ENCODE measurements around the gene HSF2. TPM values are rescaled to one million over a fixed set of nuclear protein-coding genes. Genes with fewer than 3 reads are reported as not detected.
A peak's percentile ranks its signal among the peaks of the same experiment; 100 is the strongest.

HSF2 gene
- total and polyA plus RNA-seq, 2 of the 13 experiments (the other 11 are each of a cell fraction or from before 2014, with no cell fraction given) = 24.8 to 26.4 TPM

DNA sequence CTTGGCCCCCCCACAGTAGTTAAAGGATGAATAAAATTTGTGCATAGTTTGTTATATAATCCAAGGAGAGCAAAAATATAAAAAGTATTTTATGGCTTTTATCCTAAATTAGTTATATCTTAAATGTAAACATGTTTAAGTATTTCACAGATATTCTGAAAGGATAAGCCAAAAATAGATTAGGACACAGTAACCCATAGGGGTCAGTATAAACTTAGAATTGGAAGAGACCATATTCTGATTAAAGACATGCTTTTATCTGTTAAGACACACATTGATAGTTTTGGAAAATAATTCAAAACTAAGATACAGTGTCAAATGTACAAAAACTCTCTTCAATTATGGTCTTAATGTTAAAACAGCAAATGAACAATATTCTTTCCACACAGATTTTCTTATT, 76.7 kb downstream of the HSF2 start:
- Histone ChIP-seq H3K27me3 (ENCODE audit: control insufficient read depth in 1 of 2, insufficient read depth in 2 of 2, low read length in 2 of 2) (no peaks in the 10 kb centered on the region; a peak in 1 of 5 replicates), H3K4me2 (ENCODE audit: low read depth, low read length) (no peak overlapping the region), H2AFZ (ENCODE audit: low read length) (no peak overlapping the region), H3K27ac (ENCODE audit: extremely low read length, insufficient read depth, low read length) (no peak overlapping the region), H3K4me3 (replicated peaks in 1 of 3; ENCODE audit: insufficient read depth in 1 of 3, low read depth in 2 of 3, low read length in 3 of 3) (no peak overlapping the region), H3K9me3 (ENCODE audit: low read length) (no peaks in the 10 kb centered on the region), H3K36me3 (replicated peaks in 1 of 2; ENCODE audit: control insufficient read depth in 1 of 2, insufficient read depth in 2 of 2, low read length in 2 of 2) (no peaks in the 10 kb centered on the region), H3K9ac (ENCODE audit: insufficient read depth, low read depth, low read length) (no peak overlapping the region), H3K79me2 (ENCODE audit: insufficient read depth, low read length) (peaks cover 8% of the 10 kb centered on the region), H3K4me1 (ENCODE audit: insufficient read depth, low read length) (peaks cover 6% of the 10 kb centered on the region), H4K20me1 (ENCODE audit: insufficient read depth, low read length) (peaks cover under 1% of the 10 kb centered on the region; the same call in 1 of the 2 replicates)
- intact Hi-C loops (cut with micrococcal nuclease; ENCODE audit: unreplicated experiment) = loop anchor here (1.0 kb wide), 1 partner anchor 54 kb away; no protein-coding TSS in a partner anchor
- POLR2A ChIA-PET = no interaction called here
- FAIRE-seq (peak; percentile 15), ATAC-seq (no peak), DNase-seq (ENCODE audit: low spot score) (peak; percentile 24)
- in situ Hi-C loops (cut with HindIII; ENCODE audit: extremely low pct_ligation_motif_present, low pct_unique_long_range_greater_than_20kb) = loop anchor here (25.0 kb wide), 1 partner anchor 361 kb away; no protein-coding TSS in a partner anchor
- CTCF ChIA-PET (ENCODE audit: low intra/inter-chr PET ratio, low total read pairs) = interaction anchor here (1.3 to 2.9 kb wide), 3 partner anchors 55 to 250 kb away, joined by 4 to 19 read pairs (median 4); no protein-coding TSS in a partner anchor
- BruUV-seq (replicated peaks) = no TSS peak
- TF ChIP-seq, protein P1, sequence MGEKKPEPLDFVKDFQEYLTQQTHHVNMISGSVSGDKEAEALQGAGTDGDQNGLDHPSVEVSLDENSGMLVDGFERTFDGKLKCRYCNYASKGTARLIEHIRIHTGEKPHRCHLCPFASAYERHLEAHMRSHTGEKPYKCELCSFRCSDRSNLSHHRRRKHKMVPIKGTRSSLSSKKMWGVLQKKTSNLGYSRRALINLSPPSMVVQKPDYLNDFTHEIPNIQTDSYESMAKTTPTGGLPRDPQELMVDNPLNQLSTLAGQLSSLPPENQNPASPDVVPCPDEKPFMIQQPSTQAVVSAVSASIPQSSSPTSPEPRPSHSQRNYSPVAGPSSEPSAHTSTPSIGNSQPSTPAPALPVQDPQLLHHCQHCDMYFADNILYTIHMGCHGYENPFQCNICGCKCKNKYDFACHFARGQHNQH (CRISPR knock-in tag; IDR thresholded peaks at IDR 0.05) = no peak
- TF ChIP-seq ZNF713 (CRISPR knock-in tag; IDR thresholded peaks at IDR 0.05) (no peak), BHLHE40 (IDR thresholded peaks at IDR 0.05; ENCODE audit: low read length) (no peak), NR1H2 (CRISPR knock-in tag; IDR thresholded peaks at IDR 0.05; ENCODE audit: borderline replicate concordance, low read depth) (no peak), NPAS2 (CRISPR knock-in tag; IDR thresholded peaks at IDR 0.05; ENCODE audit: borderline replicate concordance) (no peak), ZNF253 (CRISPR knock-in tag; IDR thresholded peaks at IDR 0.05; ENCODE audit: borderline replicate concordance) (no peak), STAT5B (CRISPR knock-in tag; IDR thresholded peaks at IDR 0.05) (no peak), GATA4 (IDR thresholded peaks at IDR 0.05; ENCODE audit: borderline replicate concordance, low read depth) (no peak), GTF2F1 (IDR thresholded peaks at IDR 0.05; ENCODE audit: low read length) (no peak), STAG1 (CRISPR knock-in tag; IDR thresholded peaks at IDR 0.05) (peak; percentile 53), ZNF510 (CRISPR knock-in tag; IDR thresholded peaks at IDR 0.05; ENCODE audit: low read depth) (no peak), ZFP62 (CRISPR knock-in tag; IDR thresholded peaks at IDR 0.05) (no peak), ZSCAN25 (CRISPR knock-in tag; IDR thresholded peaks at IDR 0.05) (no peak), CC2D1A (CRISPR knock-in tag; IDR thresholded peaks at IDR 0.05) (no peak), ZNF709 (CRISPR knock-in tag; IDR thresholded peaks at IDR 0.05) (no peak)
- TF ChIP-seq, protein P2, sequence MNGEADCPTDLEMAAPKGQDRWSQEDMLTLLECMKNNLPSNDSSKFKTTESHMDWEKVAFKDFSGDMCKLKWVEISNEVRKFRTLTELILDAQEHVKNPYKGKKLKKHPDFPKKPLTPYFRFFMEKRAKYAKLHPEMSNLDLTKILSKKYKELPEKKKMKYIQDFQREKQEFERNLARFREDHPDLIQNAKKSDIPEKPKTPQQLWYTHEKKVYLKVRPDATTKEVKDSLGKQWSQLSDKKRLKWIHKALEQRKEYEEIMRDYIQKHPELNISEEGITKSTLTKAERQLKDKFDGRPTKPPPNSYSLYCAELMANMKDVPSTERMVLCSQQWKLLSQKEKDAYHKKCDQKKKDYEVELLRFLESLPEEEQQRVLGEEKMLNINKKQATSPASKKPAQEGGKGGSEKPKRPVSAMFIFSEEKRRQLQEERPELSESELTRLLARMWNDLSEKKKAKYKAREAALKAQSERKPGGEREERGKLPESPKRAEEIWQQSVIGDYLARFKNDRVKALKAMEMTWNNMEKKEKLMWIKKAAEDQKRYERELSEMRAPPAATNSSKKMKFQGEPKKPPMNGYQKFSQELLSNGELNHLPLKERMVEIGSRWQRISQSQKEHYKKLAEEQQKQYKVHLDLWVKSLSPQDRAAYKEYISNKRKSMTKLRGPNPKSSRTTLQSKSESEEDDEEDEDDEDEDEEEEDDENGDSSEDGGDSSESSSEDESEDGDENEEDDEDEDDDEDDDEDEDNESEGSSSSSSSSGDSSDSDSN (CRISPR knock-in tag; IDR thresholded peaks at IDR 0.05) = no peak
- TF ChIP-seq, protein P3, sequence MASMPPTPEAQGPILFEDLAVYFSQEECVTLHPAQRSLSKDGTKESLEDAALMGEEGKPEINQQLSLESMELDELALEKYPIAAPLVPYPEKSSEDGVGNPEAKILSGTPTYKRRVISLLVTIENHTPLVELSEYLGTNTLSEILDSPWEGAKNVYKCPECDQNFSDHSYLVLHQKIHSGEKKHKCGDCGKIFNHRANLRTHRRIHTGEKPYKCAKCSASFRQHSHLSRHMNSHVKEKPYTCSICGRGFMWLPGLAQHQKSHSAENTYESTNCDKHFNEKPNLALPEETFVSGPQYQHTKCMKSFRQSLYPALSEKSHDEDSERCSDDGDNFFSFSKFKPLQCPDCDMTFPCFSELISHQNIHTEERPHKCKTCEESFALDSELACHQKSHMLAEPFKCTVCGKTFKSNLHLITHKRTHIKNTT (CRISPR knock-in tag; IDR thresholded peaks at IDR 0.05) = no peak
- TF ChIP-seq, protein P4, sequence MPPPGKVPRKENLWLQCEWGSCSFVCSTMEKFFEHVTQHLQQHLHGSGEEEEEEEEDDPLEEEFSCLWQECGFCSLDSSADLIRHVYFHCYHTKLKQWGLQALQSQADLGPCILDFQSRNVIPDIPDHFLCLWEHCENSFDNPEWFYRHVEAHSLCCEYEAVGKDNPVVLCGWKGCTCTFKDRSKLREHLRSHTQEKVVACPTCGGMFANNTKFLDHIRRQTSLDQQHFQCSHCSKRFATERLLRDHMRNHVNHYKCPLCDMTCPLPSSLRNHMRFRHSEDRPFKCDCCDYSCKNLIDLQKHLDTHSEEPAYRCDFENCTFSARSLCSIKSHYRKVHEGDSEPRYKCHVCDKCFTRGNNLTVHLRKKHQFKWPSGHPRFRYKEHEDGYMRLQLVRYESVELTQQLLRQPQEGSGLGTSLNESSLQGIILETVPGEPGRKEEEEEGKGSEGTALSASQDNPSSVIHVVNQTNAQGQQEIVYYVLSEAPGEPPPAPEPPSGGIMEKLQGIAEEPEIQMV (CRISPR knock-in tag; IDR thresholded peaks at IDR 0.05; ENCODE audit: low read depth) = no peak
